Mucosa of stomach (tissue), 1 donor: Measurements from ENCODE around the gene PAPSS2.

Experiments used
- H3K27me3 ChIP-seq: one replicate; pipeline ENCODE4 v1.7.0; 2013; ENCODE audit warnings: mild to moderate bottlenecking, low read length; ENCODE audit not compliant: control insufficient read depth, insufficient read depth
- H3K36me3 ChIP-seq: one replicate; pipeline ENCODE4 v1.7.0; 2013; ENCODE audit warnings: low read length; ENCODE audit not compliant: control insufficient read depth, insufficient read depth
- H3K4me1 ChIP-seq: one replicate; pipeline ENCODE4 v1.7.0; 2013; ENCODE audit warnings: mild to moderate bottlenecking, low read length; ENCODE audit not compliant: control insufficient read depth, insufficient read depth
- H3K4me3 ChIP-seq: one replicate; pipeline ENCODE4 v1.7.0; 2013; ENCODE audit warnings: low read length
- H3K9ac ChIP-seq: one replicate; pipeline ENCODE4 v1.7.0; 2013; ENCODE audit warnings: mild to moderate bottlenecking, low read length, moderate library complexity
- H3K9me3 ChIP-seq: one replicate; pipeline ENCODE4 v1.7.0; 2013; ENCODE audit warnings: mild to moderate bottlenecking, low read length, moderate library complexity; ENCODE audit not compliant: control insufficient read depth
- donor health status: Pancreatic carcinoma.

PAPSS2 gene

DNA sequence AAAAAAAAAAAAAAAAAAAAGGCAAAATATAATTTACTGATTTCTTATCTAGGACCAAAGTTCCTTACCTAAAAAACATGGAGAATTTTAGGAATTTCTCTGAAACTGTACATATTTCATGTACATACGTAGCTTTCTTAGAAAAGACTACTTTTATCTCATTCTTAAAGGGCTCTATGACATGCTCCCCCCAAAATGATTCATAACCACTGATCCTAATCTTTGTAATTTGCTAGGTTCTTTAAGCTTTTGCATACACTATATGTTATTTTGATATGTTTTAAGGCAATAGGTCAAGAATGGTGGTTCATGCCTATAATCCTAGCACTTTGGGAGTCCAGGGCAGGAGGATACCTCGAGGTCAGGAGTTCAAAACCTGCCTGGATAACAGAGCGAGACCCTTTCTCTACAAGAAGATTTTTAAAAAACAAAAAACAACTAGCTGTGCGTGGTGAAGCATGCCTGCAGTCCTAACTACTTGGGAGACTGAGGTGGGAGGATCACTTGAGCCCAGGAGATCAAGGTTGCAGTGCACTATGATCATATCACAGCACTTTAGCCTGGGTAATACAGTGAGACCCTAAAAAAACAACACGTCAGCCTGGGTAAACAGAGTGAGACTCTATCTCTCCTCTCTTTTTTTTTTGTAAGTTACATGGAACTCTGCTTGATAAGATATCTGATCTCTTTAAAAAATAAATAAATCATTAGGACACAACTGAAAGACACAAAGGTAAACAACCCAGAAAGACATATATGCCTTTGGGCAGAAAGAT is 103.6 kb downstream of the PAPSS2 start:
- H3K36me3 ChIP-seq, result no peaks in the 10 kb centered on the region
- no peaks in the 10 kb centered on the region for H3K9me3 ChIP-seq
- H3K4me1 ChIP-seq, result no peaks in the 10 kb centered on the region
- no peak overlapping the region for H3K9ac ChIP-seq
- H3K27me3 ChIP-seq, result no peaks in the 10 kb centered on the region
- no peak overlapping the region for H3K4me3 ChIP-seq

DNA sequence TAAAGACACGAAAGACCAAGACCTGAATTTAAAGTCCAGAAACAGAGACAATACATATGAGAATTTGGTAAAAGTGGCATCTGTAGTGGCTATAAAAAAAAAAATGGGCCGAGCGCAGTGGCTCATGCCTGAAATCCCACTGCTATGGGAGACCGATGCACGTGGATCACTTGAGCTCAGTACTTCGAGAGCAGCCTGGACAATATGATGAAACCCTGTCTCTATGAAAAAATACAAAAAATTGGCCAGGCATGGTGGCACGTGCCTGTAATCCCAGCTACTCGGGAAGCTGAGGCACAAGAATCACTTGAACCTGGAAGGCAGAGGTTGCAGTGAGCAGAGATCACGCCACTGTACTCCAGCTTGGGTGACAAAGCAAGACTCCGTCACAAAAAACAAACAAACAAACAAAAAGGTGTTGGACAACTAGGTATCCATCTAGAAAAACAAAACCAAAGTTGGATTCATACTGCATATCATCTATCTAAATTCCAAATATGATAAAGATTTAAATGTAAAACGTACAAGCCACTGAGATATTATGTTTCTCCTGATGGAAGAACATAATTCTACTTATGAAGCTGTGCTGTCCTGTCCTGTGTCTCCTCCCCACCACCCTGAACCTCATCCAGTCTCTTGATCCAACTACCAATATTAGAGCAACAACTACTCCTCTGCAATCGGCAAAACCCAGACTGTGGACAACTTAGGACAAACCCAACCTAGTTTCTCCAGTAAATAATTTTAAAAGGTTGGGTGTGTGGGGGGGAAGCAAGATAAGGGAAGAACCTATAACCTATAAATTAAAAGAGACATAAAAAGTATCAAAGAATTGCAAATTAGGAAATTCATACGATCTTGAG is 104.6 kb downstream of the PAPSS2 start:
- no peaks in the 10 kb centered on the region for H3K9me3 ChIP-seq
- H3K36me3 ChIP-seq, result no peaks in the 10 kb centered on the region
- peaks cover under 1% of the 10 kb centered on the region for H3K4me1 ChIP-seq
- H3K27me3 ChIP-seq, result no peaks in the 10 kb centered on the region
- H3K4me3 ChIP-seq, result no peak overlapping the region
- H3K9ac ChIP-seq, result no peak overlapping the region

DNA sequence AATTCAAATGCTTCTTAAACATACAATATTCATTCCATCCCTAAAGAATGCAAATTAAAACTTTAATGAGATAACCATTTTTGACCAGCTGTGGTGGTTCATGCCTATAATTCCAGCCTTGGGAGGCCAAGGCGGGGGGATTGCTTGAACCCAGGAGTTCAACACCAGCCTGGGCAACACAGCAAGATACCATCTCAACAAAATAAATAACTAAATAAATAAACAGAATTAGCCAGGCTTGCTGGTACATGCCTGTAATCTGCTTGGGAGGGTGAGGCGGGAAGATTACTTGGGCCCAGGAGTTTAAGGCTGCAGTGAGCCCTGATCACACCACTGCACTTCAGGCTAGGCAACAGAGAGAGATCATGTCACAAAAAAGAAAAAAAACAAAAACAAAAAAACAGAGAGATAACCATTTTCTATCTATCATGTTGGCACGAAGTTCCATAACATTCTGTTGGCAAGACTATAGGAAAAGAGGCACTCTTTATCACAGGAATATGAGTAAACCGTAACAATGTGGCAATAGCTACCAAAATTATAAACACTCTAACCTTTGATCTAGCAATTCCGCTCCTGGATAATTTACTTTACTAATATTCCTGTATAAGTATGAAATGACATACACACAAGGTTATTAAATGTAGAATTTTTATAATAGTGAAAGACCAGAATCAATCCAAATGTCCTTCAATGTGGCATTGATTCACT is 106.1 kb downstream of the PAPSS2 start:
- Histone ChIP-seq H3K9me3 (no peaks in the 10 kb centered on the region), H3K27me3 (no peaks in the 10 kb centered on the region), H3K4me3 (no peak overlapping the region), H3K9ac (no peak overlapping the region), H3K36me3 (no peaks in the 10 kb centered on the region), H3K4me1 (peaks cover 5% of the 10 kb centered on the region)

DNA sequence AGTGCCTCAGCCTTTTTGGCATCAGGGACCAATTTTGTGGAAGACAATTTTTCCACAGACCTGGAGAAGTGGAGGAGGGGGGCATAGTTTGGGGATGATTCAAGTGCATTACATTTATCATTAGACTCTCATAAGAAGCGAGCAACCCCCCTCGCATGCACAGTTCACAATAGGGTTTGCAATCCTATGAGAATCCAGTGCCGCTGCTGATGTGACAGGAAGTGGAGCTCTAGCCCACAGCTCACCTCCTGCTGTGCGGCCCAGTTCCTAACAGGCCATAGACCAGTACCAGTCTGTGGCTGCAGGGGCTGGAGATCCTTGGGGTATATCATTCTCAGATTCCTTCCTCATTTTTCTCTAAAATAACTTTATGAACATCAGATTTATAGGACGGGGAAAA is 107.6 kb downstream of the PAPSS2 start:
- no peaks in the 10 kb centered on the region for H3K36me3 ChIP-seq
- no peaks in the 10 kb centered on the region for H3K27me3 ChIP-seq
- no peak overlapping the region for H3K4me3 ChIP-seq
- no peaks in the 10 kb centered on the region for H3K9me3 ChIP-seq
- peaks cover 7% of the 10 kb centered on the region for H3K4me1 ChIP-seq
- no peak overlapping the region for H3K9ac ChIP-seq

DNA sequence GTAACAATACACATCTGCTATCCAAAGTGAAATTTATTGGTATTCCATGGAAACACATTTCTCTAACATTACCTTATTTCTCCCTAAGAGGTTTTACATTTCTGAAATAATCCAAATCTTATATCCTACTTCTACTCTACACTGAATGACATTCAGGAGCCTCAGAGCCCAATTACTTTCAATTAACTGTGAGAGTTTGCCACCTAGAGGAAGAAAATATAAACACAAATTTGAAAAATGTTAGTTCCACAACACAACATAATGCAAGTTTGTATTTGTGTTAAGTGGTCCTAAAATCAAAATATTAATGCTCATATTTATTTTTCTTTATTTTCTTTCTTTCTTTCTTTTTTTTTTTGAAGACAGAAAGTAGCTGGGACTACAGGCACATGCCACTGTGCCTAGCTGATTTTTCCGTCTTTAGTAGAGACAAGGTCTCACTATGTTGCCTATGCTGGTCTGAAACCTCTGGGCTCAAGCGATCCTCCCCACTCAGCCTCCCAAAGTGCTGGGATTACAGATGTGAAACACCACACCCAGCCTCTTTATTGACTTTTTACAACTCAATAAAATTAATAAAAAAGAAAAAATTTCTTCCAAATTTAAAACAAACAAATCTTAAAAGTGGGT is 112.3 kb downstream of the PAPSS2 start:
- no peaks in the 10 kb centered on the region for H3K27me3 ChIP-seq
- H3K4me3 ChIP-seq, result no peak overlapping the region
- H3K4me1 ChIP-seq, result peaks cover 7% of the 10 kb centered on the region
- no peak overlapping the region for H3K9ac ChIP-seq
- H3K36me3 ChIP-seq, result no peaks in the 10 kb centered on the region
- no peaks in the 10 kb centered on the region for H3K9me3 ChIP-seq

DNA sequence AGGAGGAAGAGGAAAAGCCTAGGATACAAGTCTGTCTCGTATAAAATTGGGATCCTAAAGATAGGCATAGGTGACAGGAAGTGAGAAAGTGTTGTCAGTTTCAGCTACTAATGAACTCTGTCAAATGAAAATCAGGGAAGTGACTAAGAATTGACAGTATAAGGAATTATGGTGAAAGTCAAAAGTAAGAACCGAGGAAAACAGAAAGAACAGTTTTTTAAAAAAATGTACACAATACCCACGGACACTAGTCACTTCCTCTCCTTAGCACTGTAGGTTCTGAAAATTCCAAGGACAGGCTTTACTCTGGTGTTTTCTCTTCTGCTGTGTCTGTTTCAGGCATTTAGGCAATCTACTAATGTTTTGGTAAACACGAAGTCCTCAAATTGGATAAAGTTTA is 116.1 kb downstream of the PAPSS2 start:
- H3K4me3 ChIP-seq, result no peak overlapping the region
- no peaks in the 10 kb centered on the region for H3K27me3 ChIP-seq
- H3K36me3 ChIP-seq, result no peaks in the 10 kb centered on the region
- peaks cover 3% of the 10 kb centered on the region for H3K4me1 ChIP-seq
- H3K9ac ChIP-seq, result no peak overlapping the region
- H3K9me3 ChIP-seq, result no peaks in the 10 kb centered on the region

DNA sequence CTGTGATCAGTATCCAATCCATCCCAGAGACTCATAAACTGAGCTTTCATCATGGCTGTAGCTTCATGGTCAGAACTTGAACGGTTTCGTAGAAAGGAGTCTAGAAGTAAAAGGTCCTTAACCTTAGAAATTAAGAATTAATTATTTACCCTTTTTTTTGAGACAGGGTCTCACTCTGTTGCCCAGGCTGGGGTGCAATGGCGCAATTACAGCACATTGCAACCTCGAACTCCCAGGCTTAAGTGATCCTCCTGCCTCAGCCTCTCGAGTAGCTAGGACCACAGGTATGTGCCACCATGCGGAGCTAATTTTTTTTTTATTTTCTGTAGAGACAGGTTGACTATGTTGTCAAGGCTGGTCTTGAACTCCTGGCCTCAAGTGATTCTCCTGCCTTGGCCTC is 116.7 kb downstream of the PAPSS2 start:
- H3K4me3 ChIP-seq, result no peak overlapping the region
- H3K27me3 ChIP-seq, result no peaks in the 10 kb centered on the region
- H3K9me3 ChIP-seq, result no peaks in the 10 kb centered on the region
- peaks cover 1% of the 10 kb centered on the region for H3K4me1 ChIP-seq
- H3K9ac ChIP-seq, result no peak overlapping the region
- no peaks in the 10 kb centered on the region for H3K36me3 ChIP-seq

DNA sequence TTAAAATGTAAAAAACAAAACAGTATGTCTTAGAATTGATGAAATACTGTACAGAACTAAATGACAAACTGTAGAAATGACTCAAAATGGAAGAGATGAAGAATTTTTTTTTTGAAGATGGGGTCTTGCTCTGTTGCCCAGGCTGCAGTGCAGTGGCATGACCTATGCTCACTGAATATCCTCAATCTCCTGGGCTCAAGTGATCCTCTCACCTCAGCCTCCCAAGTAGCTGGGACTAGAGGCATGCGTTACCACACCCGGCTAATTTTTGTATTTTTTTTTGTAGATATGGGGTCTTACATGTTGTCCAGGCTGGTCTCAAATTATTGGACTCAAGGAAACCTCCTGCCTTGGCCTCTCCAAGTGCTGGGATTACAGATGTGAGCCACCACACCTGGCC is 121.9 kb downstream of the PAPSS2 start:
- H3K27me3 ChIP-seq, result no peaks in the 10 kb centered on the region
- H3K36me3 ChIP-seq, result no peaks in the 10 kb centered on the region
- no peaks in the 10 kb centered on the region for H3K9me3 ChIP-seq
- H3K4me1 ChIP-seq, result no peaks in the 10 kb centered on the region
- no peak overlapping the region for H3K9ac ChIP-seq
- no peak overlapping the region for H3K4me3 ChIP-seq

DNA sequence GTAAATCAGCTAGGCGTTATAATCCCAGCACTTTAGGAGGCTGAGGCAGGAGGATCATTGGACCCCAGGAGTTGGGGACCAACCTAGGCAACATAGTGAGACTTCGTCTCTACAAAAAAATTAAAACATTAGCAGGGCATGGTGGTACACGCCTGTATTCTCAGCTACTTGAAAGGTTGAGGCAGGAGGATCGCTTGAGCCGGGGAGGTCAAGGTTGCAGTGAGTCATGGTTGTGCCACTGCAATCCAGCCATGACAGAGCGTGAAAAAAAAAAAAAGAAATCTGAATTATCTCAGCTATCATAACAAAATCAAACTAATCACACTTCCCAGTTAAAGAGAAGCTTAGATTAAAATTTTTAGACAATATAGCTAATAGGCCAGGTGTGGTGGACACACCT is 123.0 kb downstream of the PAPSS2 start:
- H3K27me3 ChIP-seq, result no peaks in the 10 kb centered on the region
- H3K36me3 ChIP-seq, result no peaks in the 10 kb centered on the region

DNA sequence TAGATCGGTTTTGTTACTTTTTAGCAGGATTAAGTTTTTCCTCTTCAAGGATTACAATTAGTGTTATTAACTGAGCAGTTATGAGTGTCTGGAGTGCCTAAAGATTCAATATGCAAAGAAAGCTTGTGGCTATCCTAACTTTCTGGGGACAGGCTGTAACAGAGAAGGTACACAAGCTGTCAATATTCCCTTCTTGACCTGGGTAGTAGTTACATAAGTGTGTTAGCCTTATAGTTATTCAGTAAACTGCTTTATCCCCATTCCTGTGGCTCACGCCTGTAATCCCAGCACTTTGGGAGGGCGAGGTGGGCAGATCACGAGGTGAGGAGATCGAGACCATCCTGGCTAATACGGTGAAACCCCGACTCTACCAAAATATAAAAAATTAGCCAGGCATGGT is 126.7 kb downstream of the PAPSS2 start:
- Histone ChIP-seq H3K36me3 (no peaks in the 10 kb centered on the region), H3K9ac (no peak overlapping the region), H3K4me3 (no peak overlapping the region), H3K9me3 (no peaks in the 10 kb centered on the region), H3K27me3 (no peaks in the 10 kb centered on the region), H3K4me1 (no peaks in the 10 kb centered on the region)

More for the DNA sequence above, 123.0 kb downstream of the PAPSS2 start:
- H3K9me3 ChIP-seq, result no peaks in the 10 kb centered on the region
- no peak overlapping the region for H3K9ac ChIP-seq
- no peak overlapping the region for H3K4me3 ChIP-seq
- H3K4me1 ChIP-seq, result no peaks in the 10 kb centered on the region

DNA sequence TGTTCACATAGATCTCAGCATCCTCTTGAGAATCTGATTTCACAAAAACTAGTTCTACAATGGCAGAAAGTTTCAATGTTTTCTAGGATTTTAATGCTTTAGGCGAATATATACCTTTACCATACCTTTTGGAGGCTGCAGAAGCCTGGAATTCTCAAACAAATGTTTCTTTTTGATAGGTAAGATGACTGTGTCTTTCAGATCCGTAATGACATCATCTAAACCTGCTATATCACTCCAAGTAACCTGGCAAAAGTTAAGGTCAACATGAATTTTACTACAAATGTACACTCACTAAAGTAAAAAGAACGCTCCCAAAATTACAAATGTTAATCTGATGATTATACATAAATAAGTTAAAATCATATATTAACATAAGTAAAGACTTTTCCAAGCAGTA is 130.5 kb downstream of the PAPSS2 start:
- Histone ChIP-seq H3K4me3 (no peak overlapping the region), H3K9me3 (no peaks in the 10 kb centered on the region), H3K27me3 (no peaks in the 10 kb centered on the region), H3K4me1 (no peaks in the 10 kb centered on the region), H3K36me3 (no peaks in the 10 kb centered on the region), H3K9ac (no peak overlapping the region)
